Colon (tissue), 2 donors: ENCODE results near the gene CHMP2A.

Experiments used
- FAIRE-seq: peaks from 2 replicates; lab custom pipeline; 2012; peaks lifted over from hg19 to GRCh38; lab: Jason Lieb, UNC
- donor health status: control.
- donor health status: control.

Gene CHMP2A

DNA sequence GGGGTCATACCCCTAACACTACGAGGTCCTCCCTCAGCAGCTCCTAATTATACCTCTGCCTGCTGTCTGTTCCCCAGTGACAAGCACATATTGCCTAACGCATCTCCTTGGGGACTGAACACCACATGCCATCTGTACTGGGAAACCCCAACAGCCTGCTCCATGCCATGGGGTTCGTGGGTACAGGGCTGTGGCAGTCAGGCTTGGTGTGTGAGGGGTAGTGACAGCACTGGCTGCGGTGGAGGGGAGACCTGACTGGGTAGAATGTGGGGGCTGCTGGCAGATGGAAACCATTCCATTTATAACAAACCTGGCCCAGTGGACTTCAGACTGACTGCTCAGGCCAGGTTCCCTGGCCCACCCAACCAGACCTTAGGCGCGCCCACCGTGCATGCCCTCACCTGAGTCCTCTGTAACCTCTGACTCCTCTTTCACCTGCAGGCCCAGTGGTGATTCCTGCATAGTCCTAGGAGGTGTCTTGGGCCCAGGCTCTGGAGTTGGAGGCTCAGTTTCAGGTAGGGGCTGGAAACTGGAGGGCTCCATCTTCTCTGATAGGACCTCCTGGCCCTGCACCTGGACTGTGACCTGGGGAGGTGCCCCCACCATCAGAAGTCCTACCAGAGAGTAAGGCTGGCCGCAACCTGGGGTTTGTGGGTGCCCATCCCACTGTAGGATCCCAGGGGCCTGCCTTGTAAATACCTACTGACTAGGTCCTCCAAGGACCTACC, 15.2 kb upstream of the CHMP2A start:
- no peak for FAIRE-seq

DNA sequence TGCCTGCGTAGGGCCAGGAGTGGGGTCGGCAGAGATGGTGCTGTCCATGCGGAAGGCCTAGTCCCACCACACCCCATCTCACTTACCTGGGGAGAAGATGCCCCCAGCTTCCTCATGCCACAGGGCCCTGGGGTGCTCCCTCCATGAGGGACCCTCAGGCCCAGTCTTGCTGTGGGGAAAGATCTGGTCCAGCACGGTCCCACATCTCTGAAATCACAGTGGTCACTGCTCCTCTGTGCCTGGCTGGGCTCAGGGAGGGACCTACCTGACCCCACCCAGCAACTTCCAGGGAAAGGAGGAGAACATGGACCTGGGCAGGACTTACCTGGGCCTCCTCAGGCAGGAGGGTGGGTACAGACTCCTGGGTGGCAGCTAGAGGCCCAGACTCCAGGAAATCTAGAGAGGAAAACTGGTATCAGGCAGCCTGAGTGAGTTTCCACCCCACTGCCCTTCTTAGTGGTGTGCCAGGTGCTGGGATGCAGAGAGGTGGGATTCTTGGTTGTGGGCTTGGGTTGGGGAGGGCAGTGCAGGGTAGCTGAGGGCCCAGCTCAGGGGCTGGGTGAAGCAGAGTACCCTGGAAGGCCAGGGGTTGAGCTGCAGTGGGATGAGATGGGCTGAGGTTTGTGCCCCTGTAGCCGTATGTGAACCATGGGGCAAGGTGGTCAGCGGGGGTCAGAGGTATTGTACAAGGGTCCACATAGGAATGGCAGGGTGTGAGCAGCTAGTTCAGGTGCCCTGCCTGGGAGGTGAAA, 14.5 kb upstream of the CHMP2A start:
- FAIRE-seq: no peak

DNA sequence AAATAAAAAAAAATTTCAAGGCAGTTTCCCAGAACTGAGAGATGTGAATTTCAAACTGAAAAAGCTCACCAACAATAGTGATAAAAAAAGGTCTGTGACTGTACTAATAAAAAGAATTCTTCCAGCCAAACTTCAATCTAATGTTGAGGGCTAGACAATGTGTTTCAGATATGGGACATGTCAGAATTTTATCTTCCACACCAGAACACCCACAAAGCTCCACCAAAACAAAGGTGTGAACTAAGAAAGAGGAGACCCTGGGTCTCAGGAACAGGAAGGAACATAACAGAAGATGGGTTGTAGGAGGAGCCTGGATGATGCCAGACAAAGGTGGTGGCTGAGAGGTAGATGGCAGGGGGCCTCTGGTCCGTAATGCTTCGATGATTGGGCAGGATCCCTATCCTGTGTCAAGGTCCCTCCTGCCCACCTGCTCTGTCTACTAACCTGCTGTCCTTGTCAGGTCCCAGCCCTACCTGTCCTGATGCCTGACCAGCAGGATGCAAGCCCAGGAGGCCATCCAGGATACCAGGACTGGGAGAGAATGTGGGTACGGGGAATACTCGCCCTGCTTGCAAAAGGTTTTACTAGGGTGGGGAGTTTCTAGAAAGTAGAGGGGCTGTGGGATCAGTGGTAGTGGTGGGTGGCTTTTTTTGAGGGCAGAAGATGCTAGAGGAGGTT, 13.7 kb upstream of the CHMP2A start:
- FAIRE-seq: no peak

GRCh38 chr19:58566989-58567388, 12.1 kb upstream of the CHMP2A start:
- FAIRE-seq: no peak

DNA sequence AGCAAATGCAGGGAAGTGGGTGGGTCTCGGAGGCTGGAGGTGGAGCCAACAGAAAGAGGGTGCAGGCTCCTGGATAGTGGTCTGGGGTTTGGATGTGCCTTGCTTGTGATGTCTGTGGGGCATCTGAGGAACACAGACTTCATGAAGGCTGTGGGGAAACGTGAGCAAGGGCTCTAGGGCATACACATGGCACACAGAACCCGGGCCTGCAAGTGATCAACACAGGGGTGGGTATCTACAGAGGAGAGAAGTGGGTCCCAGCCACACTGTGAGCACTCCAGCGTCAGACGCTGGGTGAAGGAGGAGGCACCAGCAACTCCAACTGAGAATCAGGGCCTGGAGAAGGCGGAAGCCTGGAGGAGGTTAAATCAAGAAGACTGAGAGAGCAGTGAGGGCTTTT, 8.9 kb upstream of the CHMP2A start:
- no peak for FAIRE-seq

- FAIRE-seq: no peak
Observed at GRCh38 chr19:58563034-58563573, 8.2 kb upstream of the CHMP2A start.

GRCh38 chr19:58562122-58563033, 7.5 kb upstream of the CHMP2A start:
- no peak for FAIRE-seq

DNA sequence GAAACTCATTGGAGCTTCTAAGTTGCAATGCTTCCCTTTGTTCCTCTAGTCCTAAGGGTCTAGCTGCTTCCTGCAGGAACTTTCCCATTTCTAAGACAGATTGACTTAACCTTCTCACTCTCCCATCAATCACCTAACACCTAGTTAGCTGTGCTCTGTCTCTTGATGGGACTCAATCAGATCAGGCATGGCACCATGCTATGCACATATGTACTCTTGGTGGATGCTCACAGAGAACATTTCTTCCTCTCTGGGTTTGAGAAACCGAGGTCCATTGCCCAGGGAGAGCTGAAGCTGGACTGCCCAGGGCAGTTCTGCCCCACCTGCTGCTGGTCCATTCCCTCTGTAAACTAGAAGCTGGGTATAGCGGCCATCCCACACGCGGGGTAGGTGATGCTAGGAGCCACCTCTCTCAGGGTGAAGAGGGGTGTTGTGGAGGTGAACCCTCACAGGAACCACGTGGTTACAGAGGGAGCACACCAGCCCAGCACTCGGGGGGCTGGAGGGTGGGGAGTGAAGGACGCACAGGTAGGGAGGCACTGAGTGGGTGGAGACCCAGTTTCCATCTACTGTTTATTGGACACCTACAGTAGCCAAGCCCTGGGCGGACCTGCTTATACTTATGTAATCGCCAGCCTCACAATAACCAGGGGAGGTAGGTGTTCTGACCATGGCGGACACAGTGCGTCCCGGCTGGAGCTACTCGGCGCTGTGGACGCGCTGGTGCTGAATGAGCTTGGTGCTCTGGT, 6.6 kb upstream of the CHMP2A start:
- FAIRE-seq: no peak

DNA sequence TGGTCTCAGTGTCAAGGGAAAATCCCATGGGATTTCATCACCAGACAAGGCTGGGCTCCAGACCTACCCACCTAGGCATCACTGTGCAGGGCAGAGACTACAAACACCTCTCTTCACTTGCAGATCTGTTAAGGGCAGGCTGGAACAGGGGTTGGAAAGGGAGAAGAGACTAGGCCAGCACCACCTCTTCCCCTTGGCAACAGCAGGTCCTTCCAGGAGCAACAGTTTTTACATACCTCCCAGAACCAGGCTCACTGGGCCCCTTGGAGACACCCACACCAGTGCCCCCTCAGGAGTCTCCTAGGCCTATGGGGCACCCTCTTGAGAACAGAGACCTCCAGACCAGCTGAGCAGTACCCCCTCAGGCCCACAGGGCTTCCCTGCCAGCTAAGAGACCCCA, 6.0 kb upstream of the CHMP2A start:
- FAIRE-seq: no peak

DNA sequence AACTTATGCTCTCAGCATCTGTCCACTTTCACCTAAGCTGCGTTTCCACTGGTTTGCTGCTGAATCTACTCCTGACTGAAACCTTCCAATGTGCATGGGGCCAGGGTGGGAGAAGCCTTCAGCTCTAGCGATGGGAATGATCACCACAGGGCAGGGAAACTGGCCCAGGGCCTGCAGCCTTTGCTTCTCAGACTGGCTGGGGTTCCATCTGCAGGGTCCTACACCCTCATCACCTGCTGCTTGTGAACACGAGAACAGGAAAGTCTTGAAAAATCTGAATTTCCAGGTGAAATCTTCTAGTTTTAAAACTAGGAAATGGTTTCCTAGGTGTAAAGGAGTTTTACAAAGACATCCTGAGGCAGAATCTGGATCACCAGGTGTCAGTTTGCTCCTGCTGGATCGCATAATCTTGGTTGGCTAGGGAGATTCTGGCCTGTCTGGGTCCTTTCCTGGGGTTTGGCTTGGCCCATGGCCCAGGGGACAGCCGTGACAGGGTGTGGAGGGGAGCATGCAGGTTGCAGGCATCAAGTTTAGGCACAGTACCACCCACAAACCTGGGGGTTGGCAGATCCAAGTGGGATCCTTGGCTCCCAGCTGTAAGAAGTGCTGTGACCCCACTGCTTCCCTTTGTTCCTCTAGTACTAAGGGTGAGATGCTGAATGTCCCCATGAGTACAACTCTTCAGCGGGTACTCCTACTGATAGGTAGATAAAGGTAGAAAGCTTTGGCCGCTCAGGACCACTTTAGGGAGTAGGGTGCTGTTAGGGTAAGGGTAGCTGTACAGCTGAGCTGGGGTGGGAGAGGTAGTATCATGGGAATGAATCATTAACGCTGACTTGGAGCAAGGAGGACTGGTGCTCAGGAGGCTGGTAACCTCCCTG, 5.3 kb upstream of the CHMP2A start:
- no peak for FAIRE-seq

DNA sequence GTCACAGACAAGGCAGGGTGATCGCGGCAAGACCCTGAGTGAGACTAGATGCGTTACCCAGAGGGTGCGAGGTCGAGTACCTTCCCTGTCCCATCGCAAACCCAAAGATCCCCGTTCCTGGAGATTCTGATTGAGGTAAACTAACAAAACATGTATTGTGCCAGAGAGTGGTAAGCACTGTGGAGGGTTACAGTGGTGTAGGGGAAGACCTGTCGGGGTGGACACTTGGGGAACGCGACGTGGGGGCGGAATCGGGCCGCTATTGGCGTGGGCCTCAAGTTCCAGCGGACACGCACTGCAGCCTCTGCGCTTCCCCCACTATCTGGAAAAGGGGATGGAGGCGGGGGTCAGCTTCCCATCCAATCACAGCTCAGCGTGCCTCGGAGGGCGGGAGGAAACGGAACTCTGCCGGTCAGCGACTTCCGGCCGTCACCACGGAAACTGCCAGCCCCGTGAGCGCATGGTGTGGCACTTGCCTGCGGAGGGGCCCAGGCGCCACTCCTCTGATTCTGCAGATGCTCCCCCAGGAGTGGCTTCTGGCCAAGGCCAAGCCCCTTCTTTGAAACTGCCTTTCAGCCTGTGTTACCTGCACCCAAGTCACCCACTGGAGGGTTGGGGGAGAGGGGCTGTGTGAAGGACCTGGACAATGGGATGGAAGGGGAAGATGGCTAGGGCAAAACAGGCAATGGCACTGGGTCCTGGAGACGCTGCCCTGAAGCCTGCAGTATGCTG, 4.5 kb upstream of the CHMP2A start:
- no peak for FAIRE-seq

- FAIRE-seq: no peak
Observed at GRCh38 chr19:58558623-58559274, 3.8 kb upstream of the CHMP2A start.

DNA sequence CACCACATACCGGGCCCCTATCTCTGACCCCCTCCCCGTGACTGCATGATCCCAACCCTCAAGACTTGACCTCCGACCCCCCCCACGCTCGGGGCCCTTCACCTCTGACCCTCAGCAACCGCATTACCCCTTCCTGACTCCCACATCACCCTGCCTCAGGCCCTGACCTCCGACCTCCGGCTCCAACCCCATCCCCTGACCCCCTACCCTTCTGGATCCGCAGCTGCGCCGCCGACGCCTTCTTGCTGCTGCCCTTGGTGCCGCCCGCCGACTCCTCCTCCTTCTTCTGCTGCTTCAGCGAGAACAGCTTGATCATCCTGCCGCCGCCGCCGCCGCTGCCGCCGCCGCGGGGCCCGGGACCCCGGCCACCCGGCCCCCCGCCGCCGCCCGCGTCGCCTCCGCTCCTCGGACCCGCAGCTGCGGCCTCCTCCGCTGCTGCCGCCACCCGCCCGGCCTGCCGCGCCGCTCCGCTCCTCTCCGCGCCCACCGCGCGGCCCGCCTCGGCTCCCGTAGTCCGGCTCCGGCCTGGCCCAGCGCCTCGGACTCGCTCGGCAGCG, 3.2 kb upstream of the CHMP2A start, which contains the start of gene UBE2M:
UBE2M (minus strand) TSS at position 546 of the 557 bp plus-strand sequence; CDS start at position 316, 230 bp downstream.
- no peak for FAIRE-seq

DNA sequence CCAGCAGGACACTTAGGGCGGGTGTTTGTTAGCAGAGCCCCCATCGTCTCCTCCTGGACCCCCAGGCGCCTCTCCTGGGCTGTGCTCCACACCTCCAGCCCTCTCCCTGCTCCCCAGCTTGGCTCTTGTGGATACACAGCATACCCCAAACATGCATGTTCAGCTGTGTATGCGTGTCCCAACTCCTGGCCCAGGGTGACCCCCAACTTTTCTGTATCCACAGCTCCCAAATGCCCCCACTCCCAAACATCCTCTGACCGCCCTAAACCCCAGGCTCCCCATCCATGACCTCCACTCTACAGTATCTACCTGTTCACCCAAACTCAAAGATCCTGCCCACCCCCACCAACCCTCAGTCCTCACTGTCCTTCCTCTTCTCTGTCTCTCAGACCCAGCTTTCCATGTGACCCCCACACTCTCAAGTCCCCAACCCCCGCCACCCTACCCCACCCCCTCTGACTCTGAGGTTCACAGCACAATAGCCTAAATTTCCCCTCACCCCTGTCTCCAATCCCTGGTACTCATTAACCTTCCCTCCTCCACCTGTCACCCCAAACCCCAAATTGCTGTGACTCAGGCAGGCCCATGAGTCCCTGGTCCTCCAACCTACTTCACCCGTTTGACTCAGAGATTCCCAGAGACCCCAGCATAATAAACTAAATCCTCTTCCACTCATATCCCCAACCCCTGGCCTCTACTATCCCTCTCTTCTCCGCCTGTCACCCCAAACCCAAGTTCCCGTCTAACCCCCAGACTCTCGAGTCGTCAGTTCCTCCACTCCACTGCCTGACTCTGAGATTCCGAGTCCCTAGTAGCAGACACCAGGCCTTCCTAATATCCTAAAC, 2.5 kb upstream of the CHMP2A start:
- no peak for FAIRE-seq

- no peak for FAIRE-seq
Observed at GRCh38 chr19:58556622-58557220, 1.8 kb upstream of the CHMP2A start.

DNA sequence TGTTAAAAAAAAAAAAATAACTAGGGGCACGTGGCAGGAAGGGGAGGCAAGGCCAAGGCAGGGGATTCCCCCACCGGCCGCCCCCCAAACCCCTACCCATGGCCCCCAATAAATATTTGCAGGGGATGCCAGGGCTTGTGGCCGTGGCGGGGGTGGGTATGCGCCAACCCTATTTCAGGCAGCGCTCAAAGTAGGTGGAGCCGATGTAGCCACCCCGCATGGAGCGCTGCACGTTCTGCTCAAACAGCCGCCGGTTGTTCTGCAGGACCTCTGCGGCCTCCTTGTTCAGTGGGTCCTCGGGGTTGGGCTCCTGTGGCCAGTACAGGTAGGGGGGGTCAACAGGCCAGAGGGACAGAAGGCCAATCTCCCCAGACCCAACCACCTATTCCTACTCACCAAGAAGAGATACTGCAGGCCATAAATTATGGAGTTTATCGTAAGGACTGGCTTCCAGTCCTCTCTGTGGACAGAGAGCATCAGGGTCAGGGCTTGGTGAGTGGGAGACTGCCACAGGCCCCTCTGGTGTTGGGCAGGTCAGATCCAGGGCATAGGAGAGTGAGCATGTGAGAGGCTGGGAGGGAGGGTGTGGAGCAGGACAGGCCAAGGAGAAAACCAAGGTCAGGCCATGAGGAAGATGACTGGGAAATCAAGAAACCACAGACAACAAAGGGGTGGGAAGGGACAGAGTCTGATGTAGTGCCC, 1.2 kb upstream of the CHMP2A start:
- FAIRE-seq: no peak
